Parathyroid adenoma (tissue), 2 donors: ENCODE data around the gene SMG6.

Source experiments
- H2AFZ ChIP-seq: fragments of 300-600 bp; sonication (generic); one replicate; pipeline ENCODE4 v1.7.0; 2017; ENCODE audit warnings: antibody characterized with exemption, mild to moderate bottlenecking
- H3K27ac ChIP-seq: fragments of 300-600 bp; sonication (generic); one replicate; pipeline ENCODE4 v1.7.0; 2017
- H3K27me3 ChIP-seq: fragments of 300-600 bp; sonication (generic); one replicate; pipeline ENCODE4 v1.7.0; 2017; ENCODE audit warnings: low read length; ENCODE audit not compliant: control insufficient read depth, insufficient read depth
- H3K36me3 ChIP-seq: fragments of 300-600 bp; sonication (generic); one replicate; pipeline ENCODE4 v1.7.0; 2017; ENCODE audit warnings: low read length; ENCODE audit not compliant: control insufficient read depth, insufficient read depth
- H3K4me1 ChIP-seq: fragments of 300-600 bp; sonication (generic); one replicate; pipeline ENCODE4 v1.7.0; 2017; ENCODE audit warnings: control low read depth
- H3K4me2 ChIP-seq: fragments of 300-600 bp; sonication (generic); one replicate; pipeline ENCODE4 v1.7.0; 2017; ENCODE audit warnings: low read length
- H3K4me3 ChIP-seq: fragments of 300-600 bp; sonication (generic); one replicate; pipeline ENCODE4 v1.7.0; 2017; ENCODE audit warnings: low read depth, low read length
- H3K79me2 ChIP-seq: fragments of 300-600 bp; sonication (generic); one replicate; pipeline ENCODE4 v1.7.0; 2017; ENCODE audit warnings: control low read depth
- H3K9ac ChIP-seq: fragments of 300-600 bp; sonication (generic); one replicate; pipeline ENCODE4 v1.7.0; 2017; ENCODE audit warnings: mild to moderate bottlenecking
- H3K9me3 ChIP-seq: fragments of 300-600 bp; sonication (generic); one replicate; pipeline ENCODE4 v1.7.0; 2017; ENCODE audit warnings: low read length; ENCODE audit not compliant: control insufficient read depth
- TF ChIP-seq, protein P1 (sequence below): fragments of 300-600 bp; sonication (generic); IDR thresholded peaks from one replicate; pipeline ENCODE4 v1.7.0; 2017; ENCODE audit warnings: antibody characterized with exemption, mild to moderate bottlenecking
- donor health status: primary hyperparathyroidism.

SMG6 gene

DNA sequence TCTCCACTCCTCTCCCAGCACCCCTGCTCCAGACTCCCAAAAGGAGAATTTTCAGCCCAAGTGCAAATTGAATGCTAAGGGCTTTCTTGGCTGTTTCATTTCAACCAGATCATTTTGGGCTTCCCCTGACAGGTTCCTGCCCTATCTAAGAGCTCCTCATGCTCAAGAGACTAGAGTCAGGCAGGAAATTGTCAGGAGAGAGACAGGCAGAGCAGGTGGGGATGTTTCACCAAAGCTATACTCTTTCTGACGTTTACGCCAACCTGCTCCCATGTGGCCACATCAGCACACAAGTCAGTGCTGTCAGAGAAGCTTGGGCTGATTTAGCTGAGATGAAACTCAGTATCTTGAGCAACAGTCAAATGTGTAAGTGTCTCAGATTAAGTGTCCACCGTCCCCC, 217.3 kb downstream of the SMG6 start:
- Histone ChIP-seq H3K9ac (no peak overlapping the region), H3K36me3 (no peaks in the 10 kb centered on the region), H3K9me3 (no peaks in the 10 kb centered on the region), H3K27ac (no peak overlapping the region), H3K4me2 (no peak overlapping the region), H3K4me1 (peaks cover 27% of the 10 kb centered on the region), H3K4me3 (no peak overlapping the region), H2AFZ (no peak overlapping the region), H3K79me2 (no peaks in the 10 kb centered on the region), H3K27me3 (no peaks in the 10 kb centered on the region)
- TF ChIP-seq, protein P1, sequence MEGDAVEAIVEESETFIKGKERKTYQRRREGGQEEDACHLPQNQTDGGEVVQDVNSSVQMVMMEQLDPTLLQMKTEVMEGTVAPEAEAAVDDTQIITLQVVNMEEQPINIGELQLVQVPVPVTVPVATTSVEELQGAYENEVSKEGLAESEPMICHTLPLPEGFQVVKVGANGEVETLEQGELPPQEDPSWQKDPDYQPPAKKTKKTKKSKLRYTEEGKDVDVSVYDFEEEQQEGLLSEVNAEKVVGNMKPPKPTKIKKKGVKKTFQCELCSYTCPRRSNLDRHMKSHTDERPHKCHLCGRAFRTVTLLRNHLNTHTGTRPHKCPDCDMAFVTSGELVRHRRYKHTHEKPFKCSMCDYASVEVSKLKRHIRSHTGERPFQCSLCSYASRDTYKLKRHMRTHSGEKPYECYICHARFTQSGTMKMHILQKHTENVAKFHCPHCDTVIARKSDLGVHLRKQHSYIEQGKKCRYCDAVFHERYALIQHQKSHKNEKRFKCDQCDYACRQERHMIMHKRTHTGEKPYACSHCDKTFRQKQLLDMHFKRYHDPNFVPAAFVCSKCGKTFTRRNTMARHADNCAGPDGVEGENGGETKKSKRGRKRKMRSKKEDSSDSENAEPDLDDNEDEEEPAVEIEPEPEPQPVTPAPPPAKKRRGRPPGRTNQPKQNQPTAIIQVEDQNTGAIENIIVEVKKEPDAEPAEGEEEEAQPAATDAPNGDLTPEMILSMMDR: no peak

DNA sequence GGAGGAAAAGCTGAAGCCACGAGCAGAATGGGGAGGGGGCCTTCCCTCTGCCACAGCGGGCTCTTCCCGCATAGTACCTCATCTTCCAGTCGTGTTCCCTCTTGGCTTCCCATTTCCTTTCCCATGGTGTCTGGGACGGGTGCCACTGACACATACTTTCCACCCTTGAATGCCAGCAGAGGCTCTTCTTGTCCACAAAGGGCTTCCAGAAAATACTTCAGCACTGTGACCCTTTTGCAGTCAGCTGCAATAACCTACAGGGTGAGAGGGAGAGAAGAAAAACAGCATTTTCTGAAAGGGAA, 218.0 kb downstream of the SMG6 start:
- H3K27me3 ChIP-seq: no peaks in the 10 kb centered on the region
- no peaks in the 10 kb centered on the region for H3K36me3 ChIP-seq
- TF ChIP-seq, protein P1: no peak
- peak overlapping the region; percentile 75 for H3K27ac ChIP-seq
- no peak overlapping the region for H3K4me2 ChIP-seq
- H3K4me1 ChIP-seq: peaks cover 27% of the 10 kb centered on the region
- H2AFZ ChIP-seq: no peak overlapping the region
- no peaks in the 10 kb centered on the region for H3K79me2 ChIP-seq
- H3K9me3 ChIP-seq: no peaks in the 10 kb centered on the region
- no peak overlapping the region for H3K4me3 ChIP-seq
- no peak overlapping the region for H3K9ac ChIP-seq

DNA sequence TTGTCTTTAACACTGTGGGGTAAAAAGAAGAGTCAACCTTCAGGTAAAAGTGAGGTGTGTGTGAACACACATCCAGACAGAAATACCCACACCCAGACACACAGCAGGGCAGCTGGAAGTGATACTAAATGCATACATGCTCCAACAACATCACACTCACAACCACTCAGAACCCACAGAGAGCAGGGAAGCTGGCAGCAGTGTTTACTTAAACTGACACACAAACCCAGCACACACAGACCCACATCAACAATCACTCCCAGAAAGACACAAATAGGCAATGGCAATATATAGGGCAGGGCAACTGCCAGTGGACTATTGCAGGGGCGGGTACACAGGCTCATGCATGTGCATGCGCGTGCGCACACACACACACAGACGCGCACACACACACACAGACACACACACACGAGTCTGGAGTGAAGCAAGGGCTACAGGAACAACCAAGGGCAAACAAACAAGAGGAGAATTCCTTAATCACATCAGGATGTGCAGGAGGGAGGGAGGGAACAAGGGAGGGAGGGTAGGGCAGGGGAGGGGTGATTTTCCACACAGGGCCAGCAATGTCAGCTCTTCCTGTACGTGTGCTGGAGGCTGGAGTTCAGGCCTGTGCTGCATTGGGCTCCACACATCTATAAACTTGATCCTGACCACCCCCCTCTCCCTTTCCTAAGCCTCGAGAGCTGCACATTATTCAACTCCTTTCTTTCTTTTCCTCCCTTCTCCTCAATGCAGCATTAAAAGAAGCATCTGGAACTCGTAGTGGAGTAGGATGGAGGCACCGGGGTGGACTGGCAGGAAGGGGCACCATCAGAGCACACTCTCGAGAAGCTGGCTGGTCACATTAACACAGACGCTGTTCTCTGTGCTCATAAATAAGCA, 218.6 kb downstream of the SMG6 start:
- peak overlapping the region; percentile 75 for H3K27ac ChIP-seq
- no peak overlapping the region for H3K4me3 ChIP-seq
- H3K36me3 ChIP-seq: no peaks in the 10 kb centered on the region
- no peak overlapping the region for H3K9ac ChIP-seq
- H3K79me2 ChIP-seq: no peaks in the 10 kb centered on the region
- H3K4me2 ChIP-seq: no peak overlapping the region
- TF ChIP-seq, protein P1: no peak
- H3K27me3 ChIP-seq: no peaks in the 10 kb centered on the region
- no peaks in the 10 kb centered on the region for H3K9me3 ChIP-seq
- H3K4me1 ChIP-seq: peaks cover 22% of the 10 kb centered on the region
- no peak overlapping the region for H2AFZ ChIP-seq

DNA sequence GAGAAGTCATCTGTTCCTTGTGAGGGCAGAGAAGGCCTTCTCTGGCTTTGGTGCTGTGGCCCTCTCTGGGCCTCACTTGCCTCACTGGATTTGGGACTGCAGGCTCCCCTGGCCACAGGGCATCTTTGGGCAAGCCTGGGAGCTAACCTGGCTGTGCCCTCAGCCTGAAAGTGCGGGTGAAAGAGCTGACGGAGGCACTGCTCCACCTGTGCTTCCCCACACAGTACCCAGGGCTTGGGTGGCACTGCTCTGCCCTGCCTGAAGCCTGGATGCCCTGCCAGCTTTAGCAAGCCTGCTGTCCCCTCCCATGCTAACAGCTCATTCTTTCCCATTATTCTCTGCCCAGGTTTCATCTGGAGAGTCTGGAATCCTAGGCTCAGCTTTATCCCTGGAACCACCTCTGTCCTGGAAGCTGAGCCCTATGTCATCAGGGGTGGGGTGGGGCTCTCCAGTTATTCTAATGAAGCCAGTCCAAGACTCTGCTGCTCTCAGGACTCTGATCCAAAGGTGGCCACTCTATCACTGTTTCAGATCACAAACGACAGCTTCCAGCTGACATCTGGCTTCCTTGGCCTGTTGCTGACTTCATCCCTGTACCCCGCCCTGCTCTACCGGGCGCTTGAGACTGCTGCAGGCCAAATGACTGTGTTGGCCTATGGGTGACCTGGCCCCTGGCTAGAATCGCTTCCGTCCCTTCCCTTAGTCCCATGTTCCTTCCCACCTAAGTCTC, 219.4 kb downstream of the SMG6 start:
- Histone ChIP-seq H3K79me2 (no peaks in the 10 kb centered on the region), H3K4me2 (no peak overlapping the region), H3K4me1 (peaks cover 17% of the 10 kb centered on the region), H3K27me3 (no peaks in the 10 kb centered on the region), H2AFZ (no peak overlapping the region), H3K4me3 (no peak overlapping the region), H3K9me3 (no peaks in the 10 kb centered on the region), H3K36me3 (no peaks in the 10 kb centered on the region), H3K9ac (no peak overlapping the region), H3K27ac (peak overlapping the region; percentile 75)
- TF ChIP-seq, protein P1: no peak
